ENCODE measurements around the gene UBE2Q1.

Gene UBE2Q1

GRCh38 chr1:154577346-154578057 is 19.0 kb upstream of the UBE2Q1 start:
- DNase-seq (ENCODE audit: low read depth in 2 of 3, low spot score in 2 of 3): no peak

GRCh38 chr1:154575951-154576566 is 17.6 kb upstream of the UBE2Q1 start:
- DNase-seq (ENCODE audit: low read depth in 2 of 3, low spot score in 2 of 3): no peak

- DNase-seq (ENCODE audit: low read depth in 2 of 3, low spot score in 2 of 3): no peak
Measured at GRCh38 chr1:154575147-154575927, 16.9 kb upstream of the UBE2Q1 start.

GRCh38 chr1:154574716-154575115 is 16.3 kb upstream of the UBE2Q1 start:
- no peak for DNase-seq (ENCODE audit: low read depth in 2 of 3, low spot score in 2 of 3)

- no peak for DNase-seq (ENCODE audit: low read depth in 2 of 3, low spot score in 2 of 3)
Measured at GRCh38 chr1:154573168-154573510, 14.7 kb upstream of the UBE2Q1 start.

GRCh38 chr1:154572468-154573167 is 14.2 kb upstream of the UBE2Q1 start:
- no peak for DNase-seq (ENCODE audit: low read depth in 2 of 3, low spot score in 2 of 3)

GRCh38 chr1:154571964-154572288 is 13.5 kb upstream of the UBE2Q1 start:
- no peak for DNase-seq (ENCODE audit: low read depth in 2 of 3, low spot score in 2 of 3)

- no peak for DNase-seq (ENCODE audit: low read depth in 2 of 3, low spot score in 2 of 3)
Measured at GRCh38 chr1:154571244-154571963, 12.9 kb upstream of the UBE2Q1 start.

- DNase-seq (ENCODE audit: low read depth in 2 of 3, low spot score in 2 of 3): no peak
Measured at GRCh38 chr1:154568157-154568815, 9.8 kb upstream of the UBE2Q1 start.

GRCh38 chr1:154567386-154568156 is 9.1 kb upstream of the UBE2Q1 start, which contains the start of gene CHRNB2:
TSS of gene CHRNB2 (plus strand) at chr1:154567778. CDS start at chr1:154568045, 267 bp downstream.
- DNase-seq (ENCODE audit: low read depth in 2 of 3, low spot score in 2 of 3): peak; percentile 27 to 48 (median 44)

- DNase-seq (ENCODE audit: low read depth in 2 of 3, low spot score in 2 of 3): no peak
Measured at GRCh38 chr1:154565876-154566275, 7.4 kb upstream of the UBE2Q1 start.

GRCh38 chr1:154559466-154560044 is 1.1 kb upstream of the UBE2Q1 start:
- peak; percentile 61 to 62 (median 61) for DNase-seq (ENCODE audit: low read depth in 2 of 3, low spot score in 2 of 3)

GRCh38 chr1:154558720-154559465 is 431 bp upstream of the UBE2Q1 start:
- DNase-seq (ENCODE audit: low read depth in 2 of 3, low spot score in 2 of 3): peak; percentile 94 to 99 (median 97)

- no peak for DNase-seq (ENCODE audit: low read depth in 2 of 3, low spot score in 2 of 3)
Measured at GRCh38 chr1:154557248-154557938, 1.1 kb downstream of the UBE2Q1 start.

- DNase-seq (ENCODE audit: low read depth in 2 of 3, low spot score in 2 of 3): no peak
Measured at GRCh38 chr1:154556422-154556821, 2.0 kb downstream of the UBE2Q1 start.

GRCh38 chr1:154553056-154554030 is 5.1 kb downstream of the UBE2Q1 start:
- no peak for DNase-seq (ENCODE audit: low read depth in 2 of 3, low spot score in 2 of 3)

- no peak for DNase-seq (ENCODE audit: low read depth in 2 of 3, low spot score in 2 of 3)
Measured at GRCh38 chr1:154552036-154552435, 6.4 kb downstream of the UBE2Q1 start.
